ENCODE measurements around the gene CDHR3.

GRCh38 chr7:105974471-105974870 is 11.4 kb downstream of the CDHR3 start:
- TF ChIP-seq EZH2phosphoT487 (conservative IDR thresholded peaks at IDR 0.05; ENCODE audit: low read length) = no peak
- no peak for TF ChIP-seq CTCF (IDR thresholded peaks at IDR 0.05; ENCODE audit: insufficient read depth, low read length, poor library complexity, severe bottlenecking)

Data from SU-DHL-6 (cell line).